Trophoblast cell (in vitro differentiated cells and primary cell): Measurements from ENCODE around the gene LMF1.

Source experiments
- DNase-seq, 2 donors: peaks; one replicate each; pipeline ENCODE4 v3.0.0-alpha.2; 2016
- H2AFZ ChIP-seq: 2 replicates; pipeline ENCODE4 v1.6.1; 2013; ENCODE audit warnings: low read length, moderate library complexity, mild to moderate bottlenecking; ENCODE audit not compliant: insufficient read depth, poor library complexity
- H2AK5ac ChIP-seq: 2 replicates; pipeline ENCODE4 v1.6.1; 2013; ENCODE audit warnings: mild to moderate bottlenecking, low read length
- H2BK120ac ChIP-seq: 2 replicates; pipeline ENCODE4 v1.6.1; 2013; ENCODE audit warnings: low read length, mild to moderate bottlenecking, moderate library complexity; ENCODE audit not compliant: insufficient read depth, poor library complexity
- H2BK12ac ChIP-seq: 2 replicates; pipeline ENCODE4 v1.6.1; 2013; ENCODE audit warnings: mild to moderate bottlenecking, low read length, moderate library complexity
- H2BK5ac ChIP-seq: 2 replicates; pipeline ENCODE4 v1.6.1; 2013; ENCODE audit warnings: low read length, low read depth, moderate library complexity, mild to moderate bottlenecking; ENCODE audit not compliant: poor library complexity
- H3K14ac ChIP-seq: 2 replicates; pipeline ENCODE4 v1.6.1; 2013; ENCODE audit warnings: mild to moderate bottlenecking, low read length
- H3K18ac ChIP-seq: 2 replicates; pipeline ENCODE4 v1.6.1; 2013; ENCODE audit warnings: mild to moderate bottlenecking, low read length
- H3K23ac ChIP-seq: 2 replicates; pipeline ENCODE4 v1.6.1; 2013; ENCODE audit warnings: low read length
- H3K27ac ChIP-seq: 2 replicates; pipeline ENCODE4 v1.5.1; 2013; ENCODE audit warnings: low read depth, mild to moderate bottlenecking, inconsistent platforms, low read length, moderate library complexity
- H3K27me3 ChIP-seq: 2 replicates; pipeline ENCODE4 v1.6.1; 2013; ENCODE audit warnings: inconsistent platforms, mild to moderate bottlenecking, low read length, moderate library complexity; ENCODE audit not compliant: insufficient read depth
- H3K36me3 ChIP-seq, 2 experiments: 1 replicate in 1 of 2; 2 replicates in 1 of 2; pipeline ENCODE4 v1.6.1; 2013; ENCODE audit warnings: low read length in 2 of 2, mild to moderate bottlenecking in 2 of 2, moderate library complexity in 1 of 2; ENCODE audit not compliant: insufficient read depth in 2 of 2, control insufficient read depth in 1 of 2
- H3K4ac ChIP-seq: 2 replicates; pipeline ENCODE4 v1.6.1; 2013; ENCODE audit warnings: low read depth, mild to moderate bottlenecking, low read length, moderate library complexity
- H3K4me1 ChIP-seq, 2 experiments: 1 replicate in 1 of 2; 2 replicates in 1 of 2; pipeline ENCODE4 v1.6.1; 2013; ENCODE audit warnings: low read length in 2 of 2, mild to moderate bottlenecking in 2 of 2, moderate library complexity in 1 of 2; ENCODE audit not compliant: insufficient read depth in 2 of 2, control insufficient read depth in 1 of 2
- H3K4me2 ChIP-seq: 2 replicates; pipeline ENCODE4 v1.6.1; 2013; ENCODE audit warnings: inconsistent platforms, mild to moderate bottlenecking, low read length, moderate library complexity
- H3K4me3 ChIP-seq: 2 replicates; pipeline ENCODE4 v1.5.1; 2013; ENCODE audit warnings: mild to moderate bottlenecking, low read depth, low read length, inconsistent platforms
- H3K79me1 ChIP-seq: one replicate; pipeline ENCODE4 v1.6.1; 2013; ENCODE audit warnings: low read length
- H3K79me2 ChIP-seq: 2 replicates; pipeline ENCODE4 v1.6.1; 2013; ENCODE audit warnings: low read length, mild to moderate bottlenecking; ENCODE audit not compliant: control insufficient read depth, insufficient read depth, poor library complexity
- H3K9ac ChIP-seq: 2 replicates; pipeline ENCODE4 v1.6.1; 2013; ENCODE audit warnings: mild to moderate bottlenecking, low read length
- H3K9me3 ChIP-seq: 2 replicates; pipeline ENCODE4 v1.6.1; 2013; ENCODE audit warnings: low read depth, mild to moderate bottlenecking, control low read depth, inconsistent platforms, low read length; ENCODE audit not compliant: insufficient read depth
- H4K12ac ChIP-seq: 2 replicates; pipeline ENCODE4 v1.6.1; 2013; ENCODE audit warnings: low read depth, mild to moderate bottlenecking, low read length, moderate library complexity
- H4K8ac ChIP-seq: 2 replicates; pipeline ENCODE4 v1.6.1; 2013; ENCODE audit warnings: low read depth, mild to moderate bottlenecking, low read length, moderate library complexity
- H4K91ac ChIP-seq: one replicate; pipeline ENCODE4 v1.6.1; 2013; ENCODE audit warnings: low read depth, mild to moderate bottlenecking, low read length, moderate library complexity
- WGBS: extraction: QIAGEN DNeasy Blood & Tissue Kit; methylation state at CpG from one replicate; pipeline ENCODE4 v1.1.7; 2013; ENCODE audit warnings: missing lambda C conversion rate; ENCODE audit not compliant: insufficient read length, insufficient coverage; ENCODE audit errors: extremely low coverage; 5-methylcytosine and 5-hydroxymethylcytosine counted together

LMF1 gene

GRCh38 chr16:824601-825000, 146.2 kb downstream of the LMF1 start:
- DNase-seq, result no peak
- H3K79me2 ChIP-seq, result no peaks in the 10 kb centered on the region
- no peak overlapping the region for H3K4me2 ChIP-seq
- H3K27me3 ChIP-seq, result no peaks in the 10 kb centered on the region
- no peak overlapping the region for H4K91ac ChIP-seq
- WGBS, result no CpG with 5 or more reads among the region's 25 CpGs
- no peak overlapping the region for H3K9ac ChIP-seq
- H2AFZ ChIP-seq, result no peak overlapping the region
- H3K4ac ChIP-seq, result no peak overlapping the region
- H3K79me1 ChIP-seq, result no peaks in the 10 kb centered on the region
- no peak overlapping the region for H3K27ac ChIP-seq
- H2AK5ac ChIP-seq, result no peak overlapping the region
- peaks cover 36% of the 10 kb centered on the region for H3K9me3 ChIP-seq
- no peak overlapping the region for H3K14ac ChIP-seq
- no peak overlapping the region for H3K4me3 ChIP-seq
- H2BK12ac ChIP-seq, result no peak overlapping the region
- H3K36me3 ChIP-seq, result no peaks in the 10 kb centered on the region
- no peak overlapping the region for H3K23ac ChIP-seq
- no peak overlapping the region for H2BK5ac ChIP-seq
- H3K4me1 ChIP-seq, result no peaks in the 10 kb centered on the region
- no peak overlapping the region for H4K8ac ChIP-seq
- no peak overlapping the region for H4K12ac ChIP-seq
- H2BK120ac ChIP-seq, result no peak overlapping the region
- no peak overlapping the region for H3K18ac ChIP-seq

GRCh38 chr16:824194-824593, 146.6 kb downstream of the LMF1 start:
- Histone ChIP-seq H2BK12ac (no peak overlapping the region), H3K9me3 (peaks cover 36% of the 10 kb centered on the region), H2AFZ (no peak overlapping the region), H3K27me3 (no peaks in the 10 kb centered on the region), H2BK120ac (no peak overlapping the region), H4K8ac (no peak overlapping the region), H3K4me2 (no peak overlapping the region), H2AK5ac (no peak overlapping the region), H4K91ac (no peak overlapping the region), H3K36me3 (no peaks in the 10 kb centered on the region), H2BK5ac (no peak overlapping the region), H3K79me2 (no peaks in the 10 kb centered on the region), H3K79me1 (no peaks in the 10 kb centered on the region), H3K4ac (no peak overlapping the region), H3K4me3 (no peak overlapping the region), H3K14ac (no peak overlapping the region), H3K23ac (no peak overlapping the region), H3K9ac (no peak overlapping the region), H3K27ac (no peak overlapping the region), H4K12ac (no peak overlapping the region), H3K4me1 (no peaks in the 10 kb centered on the region), H3K18ac (no peak overlapping the region)
- peak in 1 of 2 donors; percentile 10 for DNase-seq
- WGBS, result no CpG with 5 or more reads among the region's 22 CpGs

- Histone ChIP-seq H3K4me2 (no peak overlapping the region), H3K4me3 (no peak overlapping the region), H2AFZ (no peak overlapping the region), H3K27me3 (no peaks in the 10 kb centered on the region), H3K79me2 (no peaks in the 10 kb centered on the region), H4K91ac (no peak overlapping the region), H3K14ac (no peak overlapping the region), H4K12ac (no peak overlapping the region), H2BK120ac (no peak overlapping the region), H3K18ac (no peak overlapping the region), H2BK12ac (no peak overlapping the region), H3K23ac (no peak overlapping the region), H3K36me3 (no peaks in the 10 kb centered on the region), H2BK5ac (no peak overlapping the region), H3K9ac (no peak overlapping the region), H2AK5ac (no peak overlapping the region), H3K4me1 (no peaks in the 10 kb centered on the region), H3K9me3 (peaks cover 36% of the 10 kb centered on the region), H3K79me1 (no peaks in the 10 kb centered on the region), H3K4ac (no peak overlapping the region), H3K27ac (no peak overlapping the region), H4K8ac (no peak overlapping the region)
- no peak for DNase-seq
- no CpG with 5 or more reads among the region's 9 CpGs for WGBS
Measured at GRCh38 chr16:822909-823297, 147.9 kb downstream of the LMF1 start.

GRCh38 chr16:822174-822908, 148.4 kb downstream of the LMF1 start:
- Histone ChIP-seq H3K27ac (no peak overlapping the region), H3K9me3 (peaks cover 34% of the 10 kb centered on the region), H3K27me3 (no peaks in the 10 kb centered on the region), H2AFZ (no peak overlapping the region), H3K23ac (no peak overlapping the region), H3K4me3 (no peak overlapping the region), H4K8ac (no peak overlapping the region), H2BK5ac (no peak overlapping the region), H3K14ac (no peak overlapping the region), H3K79me2 (no peaks in the 10 kb centered on the region), H3K4me1 (no peaks in the 10 kb centered on the region), H2BK120ac (no peak overlapping the region), H2AK5ac (no peak overlapping the region), H4K91ac (no peak overlapping the region), H3K18ac (no peak overlapping the region), H3K4me2 (no peak overlapping the region), H3K9ac (no peak overlapping the region), H4K12ac (no peak overlapping the region), H2BK12ac (no peak overlapping the region), H3K4ac (no peak overlapping the region), H3K36me3 (no peaks in the 10 kb centered on the region), H3K79me1 (no peaks in the 10 kb centered on the region)
- no CpG with 5 or more reads among the region's 21 CpGs for WGBS
- DNase-seq, result no peak
